ENCODE measurements around the gene OPCML.

DNA sequence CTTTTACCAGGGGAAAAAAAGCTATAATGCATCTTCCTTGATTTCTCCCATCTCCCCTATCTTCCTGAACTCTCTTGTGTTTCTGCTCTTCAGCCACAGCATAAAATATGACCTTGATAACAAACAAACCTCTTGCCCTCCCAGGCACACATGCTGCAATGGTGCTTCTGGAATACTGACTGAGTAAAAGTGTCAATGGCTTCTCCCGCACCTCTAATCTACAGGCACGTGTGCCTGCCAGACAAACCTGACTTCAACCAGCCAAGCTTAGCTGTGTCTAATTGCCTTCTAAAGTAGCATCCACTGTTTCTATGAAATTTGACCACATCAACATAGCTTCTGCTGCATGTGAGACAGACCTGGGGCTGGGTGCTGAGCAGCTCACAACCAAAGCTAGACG lies 12.7 kb downstream of the OPCML start:
- no peak for TF ChIP-seq EZH2 (IDR thresholded peaks at IDR 0.05; ENCODE audit: low read length, unreplicated experiment)
- TF ChIP-seq, protein P1, sequence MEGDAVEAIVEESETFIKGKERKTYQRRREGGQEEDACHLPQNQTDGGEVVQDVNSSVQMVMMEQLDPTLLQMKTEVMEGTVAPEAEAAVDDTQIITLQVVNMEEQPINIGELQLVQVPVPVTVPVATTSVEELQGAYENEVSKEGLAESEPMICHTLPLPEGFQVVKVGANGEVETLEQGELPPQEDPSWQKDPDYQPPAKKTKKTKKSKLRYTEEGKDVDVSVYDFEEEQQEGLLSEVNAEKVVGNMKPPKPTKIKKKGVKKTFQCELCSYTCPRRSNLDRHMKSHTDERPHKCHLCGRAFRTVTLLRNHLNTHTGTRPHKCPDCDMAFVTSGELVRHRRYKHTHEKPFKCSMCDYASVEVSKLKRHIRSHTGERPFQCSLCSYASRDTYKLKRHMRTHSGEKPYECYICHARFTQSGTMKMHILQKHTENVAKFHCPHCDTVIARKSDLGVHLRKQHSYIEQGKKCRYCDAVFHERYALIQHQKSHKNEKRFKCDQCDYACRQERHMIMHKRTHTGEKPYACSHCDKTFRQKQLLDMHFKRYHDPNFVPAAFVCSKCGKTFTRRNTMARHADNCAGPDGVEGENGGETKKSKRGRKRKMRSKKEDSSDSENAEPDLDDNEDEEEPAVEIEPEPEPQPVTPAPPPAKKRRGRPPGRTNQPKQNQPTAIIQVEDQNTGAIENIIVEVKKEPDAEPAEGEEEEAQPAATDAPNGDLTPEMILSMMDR (conservative IDR thresholded peaks at IDR 0.05; ENCODE audit: low read depth, low read length): no peak

Data from PC-3 (cell line).